Measurements from ENCODE around the gene ALOX12.

ALOX12 gene

GRCh38 chr17:7002288-7003047 lies 6.6 kb downstream of the ALOX12 start:
- DNase-seq = no peak

- DNase-seq = no peak
Measured at GRCh38 chr17:7003745-7004144, 7.9 kb downstream of the ALOX12 start.

GRCh38 chr17:7004398-7005253 lies 8.8 kb downstream of the ALOX12 start:
- peak; percentile 34 for DNase-seq

- no peak for DNase-seq
Measured at GRCh38 chr17:7005716-7006115, 9.9 kb downstream of the ALOX12 start.

GRCh38 chr17:7007143-7007542 lies 11.3 kb downstream of the ALOX12 start:
- DNase-seq = no peak

GRCh38 chr17:7010523-7010922 lies 14.7 kb downstream of the ALOX12 start:
- no peak for DNase-seq

GRCh38 chr17:7011415-7011814 lies 15.6 kb downstream of the ALOX12 start:
- DNase-seq = no peak

GRCh38 chr17:7011942-7012254 lies 16.0 kb downstream of the ALOX12 start:
- DNase-seq = no peak

- DNase-seq = peak; percentile 98
Measured at GRCh38 chr17:7014261-7014994, 18.6 kb downstream of the ALOX12 start.

- peak; percentile 83 for DNase-seq
Measured at GRCh38 chr17:7014995-7015958, 19.4 kb downstream of the ALOX12 start.

GRCh38 chr17:7016418-7016817 lies 20.6 kb downstream of the ALOX12 start:
- no peak for DNase-seq

GRCh38 chr17:7016886-7017826 lies 21.3 kb downstream of the ALOX12 start:
- DNase-seq = no peak

- no peak for DNase-seq
Measured at GRCh38 chr17:7017827-7018200, 22.0 kb downstream of the ALOX12 start.

GRCh38 chr17:7018331-7018964 lies 22.6 kb downstream of the ALOX12 start:
- no peak for DNase-seq

- DNase-seq = no peak
Measured at GRCh38 chr17:7019367-7019766, 23.5 kb downstream of the ALOX12 start.

GRCh38 chr17:7019839-7020519 lies 24.1 kb downstream of the ALOX12 start:
- DNase-seq = no peak

- no peak for DNase-seq
Measured at GRCh38 chr17:7020894-7021664, 25.2 kb downstream of the ALOX12 start.

GRCh38 chr17:7021993-7022778 lies 26.3 kb downstream of the ALOX12 start:
- peak; percentile 87 for DNase-seq
